Measurements from ENCODE around the gene C19orf47. TPM values are rescaled to one million over a fixed set of nuclear protein-coding genes. Genes with fewer than 3 reads are reported as not detected.

C19orf47 gene
- total RNA-seq, 1 experiment from 2014 or later = 18.0 TPM

GRCh38 chr19:40298026-40298425 lies 50.2 kb downstream of the C19orf47 start:
- Histone ChIP-seq H3K9me3 (ENCODE audit: control insufficient read depth in 1 of 2, insufficient read depth in 1 of 2, low read depth in 1 of 2, low read length in 2 of 2) (no peaks in the 10 kb centered on the region), H3K4me1 (ENCODE audit: control insufficient read depth in 1 of 2, insufficient read depth in 2 of 2, low read length in 2 of 2) (no peaks in the 10 kb centered on the region), H3K9me2 (ENCODE audit: insufficient read depth) (no peaks in the 10 kb centered on the region), H3K9ac (ENCODE audit: low read length) (no peak overlapping the region), H3K4me3 (replicated peaks in 1 of 2; ENCODE audit: low read depth in 1 of 2, low read length in 2 of 2) (no peak overlapping the region), H3K79me2 (ENCODE audit: insufficient read depth, low read length) (no peaks in the 10 kb centered on the region), H2AFZ (ENCODE audit: low read depth, low read length, poor library complexity, severe bottlenecking) (no peak overlapping the region), H3K36me3 (ENCODE audit: control insufficient read depth in 1 of 2, insufficient read depth in 2 of 2, low read length in 2 of 2) (no peaks in the 10 kb centered on the region; a peak in 1 of 4 replicates), H3K4me2 (ENCODE audit: low read length) (no peak overlapping the region), H3K27me3 (ENCODE audit: insufficient read depth, low read length) (no peaks in the 10 kb centered on the region), H3K27ac (ENCODE audit: low read depth, low read length) (no peak overlapping the region), H4K20me1 (ENCODE audit: insufficient read depth) (no peaks in the 10 kb centered on the region)
- TF ChIP-seq POLR2A (IDR thresholded peaks at IDR 0.05; ENCODE audit: borderline replicate concordance, extremely low read depth, insufficient read depth, insufficient read length) (no peak), ZBTB33 (IDR thresholded peaks at IDR 0.05; ENCODE audit: extremely low read depth, insufficient replicate concordance, low read length) (no peak), TCF7L2 (IDR thresholded peaks at IDR 0.05; ENCODE audit: borderline replicate concordance, extremely low read depth, insufficient read depth, insufficient read length) (no peak), CBX3 (IDR thresholded peaks at IDR 0.05; ENCODE audit: low read depth) (no peak), FOSL1 (IDR thresholded peaks at IDR 0.05; ENCODE audit: low read depth) (no peak), SRF (IDR thresholded peaks at IDR 0.05; ENCODE audit: low read depth) (no peak)
- DNase-seq (ENCODE audit: low read depth, low spot score) = no peak
- RAD21 ChIA-PET (ENCODE audit: low non-redundant PET in 1 of 2, low total read pairs in 2 of 2, uncharacterized antibody in 2 of 2, unreplicated experiment in 2 of 2) = no interaction called here
- intact Hi-C loops (cut with micrococcal nuclease) = no loop called here
- POLR2A ChIA-PET = no interaction called here
- no TSS peak for BruUV-seq (replicated peaks)
- CTCF ChIA-PET = no interaction called here
- no peak for ATAC-seq

GRCh38 chr19:40294560-40294959 lies 53.6 kb downstream of the C19orf47 start:
- no peaks in the 10 kb centered on the region for H3K9me2 ChIP-seq (ENCODE audit: insufficient read depth)
- POLR2A ChIA-PET = no interaction called here
- no peak overlapping the region for H3K4me2 ChIP-seq (ENCODE audit: low read length)
- no peak for TF ChIP-seq ATF3 (IDR thresholded peaks at IDR 0.05)
- no peak for TF ChIP-seq POLR2AphosphoS5 (IDR thresholded peaks at IDR 0.05; ENCODE audit: low read depth, low read length)
- H3K79me2 ChIP-seq (ENCODE audit: insufficient read depth, low read length) = no peaks in the 10 kb centered on the region
- RAD21 ChIA-PET (ENCODE audit: low non-redundant PET in 1 of 2, low total read pairs in 2 of 2, uncharacterized antibody in 2 of 2, unreplicated experiment in 2 of 2) = no interaction called here
- no peaks in the 10 kb centered on the region; a peak in 1 of 4 replicates for H3K36me3 ChIP-seq (ENCODE audit: control insufficient read depth in 1 of 2, insufficient read depth in 2 of 2, low read length in 2 of 2)
- no peak overlapping the region for H3K27ac ChIP-seq (ENCODE audit: low read depth, low read length)
- no peak overlapping the region for H3K4me3 ChIP-seq (replicated peaks in 1 of 2; ENCODE audit: low read depth in 1 of 2, low read length in 2 of 2)
- ATAC-seq (no peak), DNase-seq (ENCODE audit: low read depth, low spot score) (no peak)
- no peaks in the 10 kb centered on the region for H3K27me3 ChIP-seq (ENCODE audit: insufficient read depth, low read length)
- H4K20me1 ChIP-seq (ENCODE audit: insufficient read depth) = no peaks in the 10 kb centered on the region
- no peak overlapping the region for H2AFZ ChIP-seq (ENCODE audit: low read depth, low read length, poor library complexity, severe bottlenecking)
- no peaks in the 10 kb centered on the region for H3K4me1 ChIP-seq (ENCODE audit: control insufficient read depth in 1 of 2, insufficient read depth in 2 of 2, low read length in 2 of 2)
- intact Hi-C loops (cut with micrococcal nuclease) = no loop called here
- H3K9ac ChIP-seq (ENCODE audit: low read length) = no peak overlapping the region
- BruUV-seq (replicated peaks) = no TSS peak
- H3K9me3 ChIP-seq (ENCODE audit: control insufficient read depth in 1 of 2, insufficient read depth in 1 of 2, low read depth in 1 of 2, low read length in 2 of 2) = no peaks in the 10 kb centered on the region
- CTCF ChIA-PET = no interaction called here
